Suprapubic skin (tissue), 3 donors: Measurements from ENCODE around the gene ZNF606.

Experiments
- EP300 ChIP-seq: sonication (generic); formaldehyde crosslinking; IDR thresholded peaks from one replicate; pipeline ENCODE4 v1.6.1; 2017; ENCODE audit warnings: antibody characterized with exemption
- TF ChIP-seq, protein P1 (sequence below), 2 donors: fragments of 200-600 bp in 1 of 2; fragments of 450-650 bp in 1 of 2; sonication (generic) in 1 of 2; IDR thresholded peaks; one replicate each; pipeline ENCODE4 v1.5.1; 2016 to 2019; ENCODE audit warnings: antibody characterized with exemption in 2 of 2, mild to moderate bottlenecking in 1 of 2, moderate library complexity in 1 of 2

DNA sequence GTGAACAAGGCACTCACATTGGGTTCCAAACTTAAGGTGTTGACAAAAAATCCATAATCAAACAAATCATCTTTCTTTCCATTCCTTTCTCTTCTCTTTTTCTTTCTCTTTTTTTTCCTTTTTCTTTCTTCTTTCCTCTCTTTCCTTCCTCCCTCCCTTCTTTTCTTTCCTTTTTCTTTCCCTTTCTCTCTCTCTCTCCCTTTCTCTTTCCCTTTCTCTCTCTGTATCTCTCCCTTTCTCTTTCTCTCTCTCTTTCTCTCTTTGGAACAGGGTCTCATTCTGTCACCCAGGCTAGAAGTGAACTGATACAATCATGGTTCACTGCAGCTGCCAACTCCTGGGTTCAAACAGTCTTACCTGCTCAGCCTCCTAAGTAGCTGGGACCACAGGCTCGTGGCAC is 40.8 kb downstream of the ZNF606 start:
- no peak for TF ChIP-seq EP300
- TF ChIP-seq, protein P1, sequence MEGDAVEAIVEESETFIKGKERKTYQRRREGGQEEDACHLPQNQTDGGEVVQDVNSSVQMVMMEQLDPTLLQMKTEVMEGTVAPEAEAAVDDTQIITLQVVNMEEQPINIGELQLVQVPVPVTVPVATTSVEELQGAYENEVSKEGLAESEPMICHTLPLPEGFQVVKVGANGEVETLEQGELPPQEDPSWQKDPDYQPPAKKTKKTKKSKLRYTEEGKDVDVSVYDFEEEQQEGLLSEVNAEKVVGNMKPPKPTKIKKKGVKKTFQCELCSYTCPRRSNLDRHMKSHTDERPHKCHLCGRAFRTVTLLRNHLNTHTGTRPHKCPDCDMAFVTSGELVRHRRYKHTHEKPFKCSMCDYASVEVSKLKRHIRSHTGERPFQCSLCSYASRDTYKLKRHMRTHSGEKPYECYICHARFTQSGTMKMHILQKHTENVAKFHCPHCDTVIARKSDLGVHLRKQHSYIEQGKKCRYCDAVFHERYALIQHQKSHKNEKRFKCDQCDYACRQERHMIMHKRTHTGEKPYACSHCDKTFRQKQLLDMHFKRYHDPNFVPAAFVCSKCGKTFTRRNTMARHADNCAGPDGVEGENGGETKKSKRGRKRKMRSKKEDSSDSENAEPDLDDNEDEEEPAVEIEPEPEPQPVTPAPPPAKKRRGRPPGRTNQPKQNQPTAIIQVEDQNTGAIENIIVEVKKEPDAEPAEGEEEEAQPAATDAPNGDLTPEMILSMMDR (IDR thresholded peaks at IDR 0.05) = no peak
